ENCODE results near the gene LAMTOR1.
"Not testable (repeated sequence)": the region's sequence is repeated elsewhere in the genome, so short reads cannot be mapped to it uniquely, and the experiment has no call there.

The LAMTOR1 gene

GRCh38 chr11:72102946-72103753 is at the start of gene LAMTOR1:
Gene LAMTOR1 (minus strand): TSS chr11:72103297. CDS start chr11:72103224, 73 bp downstream.
- DNase-seq = peak; percentile 99

DNA sequence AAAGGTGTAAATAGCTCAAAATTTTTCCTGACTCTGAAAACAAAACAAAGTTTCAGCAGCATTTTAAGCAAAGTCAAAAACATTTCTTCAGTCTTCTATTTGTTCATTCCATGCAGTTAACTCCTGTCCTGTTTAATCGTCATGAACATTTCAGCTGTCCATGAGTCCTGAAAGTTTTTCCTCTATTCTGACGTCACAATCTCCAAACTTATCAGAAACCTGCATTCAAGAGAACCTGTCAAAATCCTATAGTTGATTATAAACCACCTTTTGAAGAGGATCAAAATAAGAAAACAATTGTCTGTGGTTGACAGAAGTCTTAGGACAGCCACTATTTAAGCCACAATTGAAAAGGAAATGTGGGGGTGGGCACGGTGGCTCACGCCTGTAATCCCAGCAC is 47.8 kb upstream of the LAMTOR1 start:
- no peak for DNase-seq

- no peak for DNase-seq
Measured at GRCh38 chr11:72146625-72147024, 43.5 kb upstream of the LAMTOR1 start.

DNA sequence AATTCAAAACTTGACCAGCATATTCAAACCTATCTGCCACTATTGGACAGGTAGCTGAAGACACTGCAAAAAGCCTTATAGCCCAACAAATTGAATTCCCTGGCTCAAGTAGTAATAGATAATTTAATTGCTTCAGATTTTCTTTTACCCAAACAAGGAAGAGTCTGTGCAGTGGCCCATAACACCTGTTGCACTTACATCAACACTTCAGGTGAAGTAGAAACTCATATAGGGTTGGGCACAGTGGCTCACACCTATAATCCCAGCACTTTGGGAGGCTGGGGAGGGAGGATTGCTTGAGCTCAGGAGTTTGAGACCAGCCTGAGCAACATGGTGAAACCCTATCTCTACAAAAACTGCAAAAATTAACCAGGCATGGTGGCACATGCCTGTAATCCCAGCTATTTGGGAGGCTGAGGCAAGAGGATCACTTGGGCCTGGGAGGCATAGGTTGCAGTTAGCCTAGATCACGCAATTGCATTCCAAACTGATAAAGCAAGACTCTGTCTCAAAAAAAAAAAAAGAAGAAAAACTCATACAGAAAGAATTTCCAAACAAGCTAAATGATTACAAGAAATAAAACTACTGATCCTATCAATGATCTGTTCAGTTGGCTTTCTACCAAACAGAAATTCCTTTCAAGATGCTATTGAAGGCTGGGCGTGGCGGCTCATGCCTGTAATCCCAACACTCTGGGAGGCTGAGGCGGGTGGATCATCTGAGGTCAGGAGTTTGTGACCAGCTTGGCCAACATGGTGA is 41.9 kb upstream of the LAMTOR1 start:
- no peak for DNase-seq

- not testable (repeated sequence) for DNase-seq
Measured at GRCh38 chr11:72142543-72142942, 39.4 kb upstream of the LAMTOR1 start.

DNA sequence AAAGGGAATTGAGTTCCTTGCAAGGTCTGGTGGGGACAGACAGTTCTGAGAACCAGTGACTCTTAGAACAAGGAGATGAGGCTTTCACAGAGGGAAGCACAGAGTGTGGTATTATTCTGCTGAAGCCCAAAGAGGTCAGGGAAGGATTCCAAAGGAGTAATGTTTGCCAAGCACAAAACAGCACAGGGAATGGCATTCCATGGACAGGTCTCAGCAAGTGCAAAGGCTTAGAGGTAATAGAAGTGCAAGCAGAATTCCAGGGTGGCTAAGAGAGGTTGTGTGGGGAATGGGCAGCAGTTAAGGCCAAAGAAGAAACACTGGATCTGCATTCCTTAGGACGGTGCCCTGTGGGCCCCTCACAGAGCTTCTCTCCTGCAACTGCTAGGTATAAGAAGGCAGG is 39.0 kb upstream of the LAMTOR1 start:
- not testable (repeated sequence) for DNase-seq

DNA sequence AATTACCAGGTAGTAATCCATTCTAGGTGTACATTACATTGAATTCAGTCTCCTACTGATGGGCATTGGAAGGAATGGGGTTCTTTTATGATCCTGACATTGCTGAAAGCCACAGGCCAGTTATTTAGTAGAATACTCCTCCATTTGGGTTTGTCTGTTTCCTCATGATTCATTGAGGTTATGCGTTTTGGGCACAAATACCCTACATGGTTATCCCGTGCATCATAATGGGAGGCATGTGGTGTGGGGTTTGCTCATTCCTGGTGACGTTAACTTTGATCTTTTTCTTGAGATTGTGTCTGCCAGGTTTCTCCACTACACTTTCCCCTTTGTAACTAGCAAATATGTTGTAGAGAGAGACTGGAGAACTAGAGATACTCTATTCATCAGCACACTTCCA is 38.0 kb upstream of the LAMTOR1 start:
- peak; percentile 27 for DNase-seq

GRCh38 chr11:72140661-72141060 is 37.6 kb upstream of the LAMTOR1 start:
- no peak for DNase-seq

DNA sequence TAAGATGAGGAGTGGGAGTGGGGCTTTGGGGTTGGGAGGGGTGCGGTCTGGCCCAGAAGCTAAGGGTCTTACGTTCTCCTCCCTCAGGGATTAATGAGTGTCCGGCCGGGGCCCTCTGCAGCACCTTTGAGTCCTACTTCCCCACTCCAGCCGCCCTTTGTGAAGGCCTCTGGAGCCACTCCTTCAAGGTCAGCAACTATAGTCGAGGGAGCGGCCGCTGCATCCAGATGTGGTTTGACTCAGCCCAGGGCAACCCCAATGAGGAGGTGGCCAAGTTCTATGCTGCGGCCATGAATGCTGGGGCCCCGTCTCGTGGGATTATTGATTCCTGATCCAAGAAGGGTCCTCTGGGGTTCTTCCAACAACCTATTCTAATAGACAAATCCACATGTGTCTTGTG is 36.4 kb upstream of the LAMTOR1 start:
- no peak for DNase-seq

GRCh38 chr11:72138821-72139390 is 35.8 kb upstream of the LAMTOR1 start:
- DNase-seq = no peak

DNA sequence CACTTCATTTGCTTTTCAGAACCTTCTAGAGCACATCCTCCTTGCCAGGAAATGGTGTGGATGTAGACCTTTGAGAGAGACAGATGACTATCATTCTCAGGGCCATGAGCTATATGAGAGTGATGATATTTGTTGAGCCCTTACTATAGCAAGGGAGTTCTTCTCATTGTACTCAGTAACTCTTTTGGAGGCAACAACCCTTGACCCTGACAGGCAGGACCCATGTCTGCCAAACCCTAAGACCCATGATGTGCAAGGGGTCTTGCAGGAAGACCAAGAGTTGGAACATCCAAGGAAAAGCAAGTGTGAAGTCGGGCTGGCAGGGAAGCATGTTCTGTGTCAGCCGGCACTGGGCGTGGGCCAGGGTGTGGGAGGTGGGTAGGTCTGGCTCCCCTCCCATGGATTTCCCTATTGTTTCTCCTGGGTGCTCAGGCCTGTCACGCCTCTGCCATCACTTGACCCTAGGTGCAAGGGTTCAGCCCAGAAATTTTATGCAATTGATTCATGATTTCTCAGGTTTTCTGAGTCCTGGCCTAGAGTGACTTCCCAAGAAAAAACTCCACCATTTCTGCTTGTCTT is 33.7 kb upstream of the LAMTOR1 start:
- no peak for DNase-seq

DNA sequence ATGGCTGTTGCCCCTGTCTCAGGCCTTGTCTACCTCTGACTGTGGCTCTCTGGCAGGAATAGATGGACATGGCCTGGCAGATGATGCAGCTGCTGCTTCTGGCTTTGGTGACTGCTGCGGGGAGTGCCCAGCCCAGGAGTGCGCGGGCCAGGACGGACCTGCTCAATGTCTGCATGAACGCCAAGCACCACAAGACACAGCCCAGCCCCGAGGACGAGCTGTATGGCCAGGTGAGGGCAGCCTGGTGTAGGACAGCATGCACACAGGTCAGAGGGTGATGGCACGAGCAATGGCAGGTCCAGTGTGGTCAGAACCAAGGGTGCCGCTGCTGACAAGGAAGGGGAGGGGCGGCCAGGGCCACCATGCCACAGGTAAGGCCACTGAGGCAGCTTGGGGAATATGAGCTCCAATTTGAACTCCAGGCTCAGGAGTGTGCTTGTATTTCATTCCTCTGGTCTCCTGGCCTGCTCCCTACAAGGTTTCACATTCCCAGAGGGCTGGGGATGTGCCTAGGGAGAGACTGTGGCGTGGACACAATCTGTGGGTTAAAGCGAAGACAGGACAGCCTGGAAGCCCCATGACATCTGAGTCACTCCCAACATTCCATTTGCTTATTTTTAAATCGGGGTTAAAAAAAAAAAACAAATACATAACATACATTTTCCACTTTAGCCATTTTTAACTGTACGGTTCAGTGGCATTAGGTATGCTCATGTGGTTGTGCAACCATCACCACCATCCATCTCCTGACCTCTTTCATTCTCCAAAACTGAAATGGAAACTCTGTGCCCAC is 33.0 kb upstream of the LAMTOR1 start:
- no peak for DNase-seq

DNA sequence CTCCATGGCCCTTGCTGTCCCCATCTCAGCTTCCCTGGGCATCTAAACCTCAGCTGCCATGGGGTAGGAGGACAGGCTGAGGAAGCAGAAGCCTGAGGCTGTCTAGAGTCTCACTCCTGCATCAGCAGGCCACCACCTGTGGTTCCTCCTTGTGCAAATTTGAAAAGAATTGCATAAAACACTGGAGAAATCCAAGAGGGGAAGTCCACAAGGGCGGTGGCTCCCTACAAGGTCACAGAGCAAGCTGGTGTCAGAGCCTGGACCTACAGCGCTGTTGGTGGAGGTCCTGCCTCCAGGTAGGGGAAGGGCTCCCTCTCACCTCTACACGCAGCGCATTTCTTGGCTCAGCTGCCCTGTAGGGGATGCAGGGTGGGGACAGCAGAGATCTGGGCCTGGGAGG is 32.4 kb upstream of the LAMTOR1 start, which contains the start of gene FOLR3:
FOLR3 (plus strand) TSS at position 253 of the 400 bp plus-strand sequence. CDS start 228 bp downstream, outside the sequence.
- DNase-seq = not testable (repeated sequence)

- DNase-seq = no peak
Measured at GRCh38 chr11:72132646-72133045, 29.5 kb upstream of the LAMTOR1 start.

DNA sequence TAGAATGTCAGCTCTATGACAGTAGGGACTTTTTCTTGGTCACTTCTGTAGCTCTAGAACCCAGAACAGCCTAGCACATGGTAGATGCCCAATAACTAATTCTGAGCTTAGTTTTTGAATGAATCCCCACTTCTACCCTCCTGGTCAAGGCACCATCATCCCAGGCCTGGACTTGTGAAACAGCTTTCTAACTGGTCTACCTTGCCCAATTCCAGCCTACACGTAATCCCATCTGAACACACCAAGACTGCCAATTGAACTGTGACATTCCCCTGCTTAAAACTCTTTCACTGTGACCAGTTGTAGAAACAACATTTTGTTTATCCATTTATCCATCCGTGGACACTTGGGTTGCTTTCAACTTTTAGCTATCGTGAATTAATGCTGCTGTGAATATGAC is 26.3 kb upstream of the LAMTOR1 start:
- no peak for DNase-seq

- DNase-seq = no peak
Measured at GRCh38 chr11:72127923-72128322, 24.8 kb upstream of the LAMTOR1 start.

GRCh38 chr11:72125956-72126355 is 22.9 kb upstream of the LAMTOR1 start:
- no peak for DNase-seq

DNA sequence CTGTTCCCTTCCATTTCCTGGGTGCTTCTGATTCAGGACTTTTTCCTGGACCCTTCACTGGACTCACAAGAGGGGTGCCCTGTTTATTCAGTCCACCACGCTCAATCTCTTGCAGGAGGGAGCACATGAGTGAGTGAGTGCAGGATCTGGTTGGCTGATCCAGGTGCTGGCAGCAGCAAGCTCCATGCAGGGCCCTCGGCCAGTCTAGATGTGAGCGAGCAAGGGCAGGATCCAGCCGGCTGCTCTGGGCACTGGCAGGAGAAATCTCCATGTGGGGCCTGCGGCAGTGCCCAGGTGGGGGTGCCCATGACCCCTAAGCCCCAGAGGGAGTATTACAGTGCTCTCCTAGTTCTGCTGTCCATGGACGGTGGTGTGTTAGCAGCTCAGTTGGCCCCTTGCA is 20.9 kb upstream of the LAMTOR1 start:
- no peak for DNase-seq

- no peak for DNase-seq
Measured at GRCh38 chr11:72123117-72123653, 20.1 kb upstream of the LAMTOR1 start.

DNA sequence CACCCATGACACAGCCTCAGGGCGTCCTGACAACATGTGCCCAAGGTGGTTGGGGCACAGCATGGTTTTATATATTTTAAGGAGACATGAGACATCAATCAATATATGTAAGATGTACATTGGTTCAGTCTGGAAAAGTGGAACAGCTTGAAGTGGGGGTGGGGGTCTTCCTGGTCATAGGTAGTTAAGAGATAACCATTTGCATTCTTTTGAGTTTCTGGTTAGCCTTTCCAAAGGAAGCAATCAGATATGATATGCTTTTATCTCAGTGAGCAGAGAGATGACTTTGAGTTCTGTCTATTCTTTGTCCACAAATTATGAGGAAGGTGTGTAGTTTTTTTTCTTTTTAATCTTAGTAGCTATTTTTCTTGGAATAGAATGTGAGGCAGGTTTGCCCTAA is 19.5 kb upstream of the LAMTOR1 start:
- no peak for DNase-seq

DNA sequence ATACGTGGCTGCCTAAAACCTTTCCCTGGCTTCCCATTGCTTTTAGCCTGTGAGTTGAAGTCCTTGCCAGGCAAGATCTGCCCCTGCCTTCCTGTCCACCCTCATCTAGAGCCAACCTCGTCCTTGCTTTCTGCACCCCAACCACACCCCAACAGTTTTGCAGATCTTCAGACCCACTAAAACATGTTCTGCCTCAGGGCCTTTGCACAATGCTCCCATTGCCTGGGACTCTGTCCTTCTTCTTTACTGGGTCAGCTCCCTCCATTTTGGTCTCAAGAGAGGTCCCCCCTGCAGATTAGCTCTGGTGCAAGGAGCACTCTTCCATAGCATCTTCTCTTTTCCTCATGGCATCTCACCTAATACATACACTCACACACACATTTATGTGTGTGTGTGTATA is 17.8 kb upstream of the LAMTOR1 start:
- no peak for DNase-seq

DNA sequence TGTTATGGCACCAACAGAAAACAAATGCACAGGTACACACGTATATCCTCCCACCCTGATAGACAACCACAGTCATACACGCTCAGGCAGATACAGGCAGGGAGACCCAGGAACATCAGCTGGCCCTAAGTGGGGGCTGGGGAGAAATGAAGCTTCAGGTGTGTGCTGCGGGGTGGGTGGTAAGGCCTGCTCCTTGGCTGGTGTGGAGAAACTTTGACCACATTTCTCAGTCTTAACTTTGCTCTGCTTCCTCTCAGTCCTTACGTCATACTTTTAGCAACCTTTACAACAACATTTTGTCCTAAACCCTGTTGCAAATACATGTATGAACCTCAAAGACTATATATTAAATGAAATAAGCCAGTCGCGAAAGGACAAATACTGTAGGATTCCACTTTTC is 16.1 kb upstream of the LAMTOR1 start:
- no peak for DNase-seq
